ENCODE results near the gene TMEM59.
"Not testable (repeated sequence)": the region's sequence is repeated elsewhere in the genome, so short reads cannot be mapped to it uniquely, and the experiment has no call there.

Gene TMEM59

DNA sequence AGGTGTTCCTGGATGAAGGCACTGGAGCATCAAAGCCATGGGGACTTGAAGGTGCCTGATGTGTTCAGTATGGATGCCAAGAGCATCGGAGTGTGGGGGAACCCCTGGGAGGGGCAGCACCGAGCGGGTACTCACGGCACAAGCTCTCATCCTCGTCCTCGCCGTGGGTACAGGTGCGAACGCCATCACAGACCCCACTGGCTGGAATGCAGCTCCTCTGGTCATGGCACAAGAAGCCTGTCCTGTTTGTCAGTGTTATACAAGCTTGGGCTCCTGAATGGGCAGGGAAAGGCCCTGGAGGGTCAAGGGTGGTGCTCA is 41.0 kb downstream of the TMEM59 start:
- no peak for DNase-seq (ENCODE audit: low read depth)

DNA sequence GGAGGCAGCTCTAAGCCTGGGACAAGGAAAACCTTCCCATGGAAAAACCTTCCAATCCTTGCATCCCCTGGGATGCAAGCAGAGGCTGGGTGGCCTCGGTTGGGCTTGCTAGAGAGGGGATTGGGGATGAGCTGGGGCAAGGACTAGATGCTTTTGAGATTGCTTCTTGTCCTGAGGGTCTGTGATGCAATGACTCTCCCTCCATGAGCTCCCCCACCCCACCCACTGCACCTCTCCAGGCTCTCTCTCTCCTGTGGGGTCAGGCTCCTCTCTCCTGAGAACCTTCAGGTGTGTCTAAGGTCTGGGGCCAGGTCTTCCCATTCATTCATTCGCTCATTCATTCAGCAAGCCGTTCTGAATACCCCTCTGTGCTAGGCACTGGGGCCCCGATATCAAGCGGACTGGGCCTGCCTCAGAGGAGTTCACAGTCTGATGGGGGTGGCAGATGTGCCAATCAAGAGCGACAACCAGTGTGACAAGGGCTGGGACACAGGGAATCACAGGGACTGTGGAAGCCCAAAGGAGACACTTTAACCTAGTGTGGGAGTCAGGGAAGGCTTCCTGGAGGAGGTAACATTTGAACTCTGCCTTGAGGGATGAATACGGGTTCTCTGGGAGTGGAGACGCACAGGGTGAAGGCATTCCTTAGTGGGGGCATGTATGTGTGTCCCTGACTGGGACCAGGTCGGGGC is 41.5 kb downstream of the TMEM59 start:
- DNase-seq (ENCODE audit: low read depth): no peak

DNA sequence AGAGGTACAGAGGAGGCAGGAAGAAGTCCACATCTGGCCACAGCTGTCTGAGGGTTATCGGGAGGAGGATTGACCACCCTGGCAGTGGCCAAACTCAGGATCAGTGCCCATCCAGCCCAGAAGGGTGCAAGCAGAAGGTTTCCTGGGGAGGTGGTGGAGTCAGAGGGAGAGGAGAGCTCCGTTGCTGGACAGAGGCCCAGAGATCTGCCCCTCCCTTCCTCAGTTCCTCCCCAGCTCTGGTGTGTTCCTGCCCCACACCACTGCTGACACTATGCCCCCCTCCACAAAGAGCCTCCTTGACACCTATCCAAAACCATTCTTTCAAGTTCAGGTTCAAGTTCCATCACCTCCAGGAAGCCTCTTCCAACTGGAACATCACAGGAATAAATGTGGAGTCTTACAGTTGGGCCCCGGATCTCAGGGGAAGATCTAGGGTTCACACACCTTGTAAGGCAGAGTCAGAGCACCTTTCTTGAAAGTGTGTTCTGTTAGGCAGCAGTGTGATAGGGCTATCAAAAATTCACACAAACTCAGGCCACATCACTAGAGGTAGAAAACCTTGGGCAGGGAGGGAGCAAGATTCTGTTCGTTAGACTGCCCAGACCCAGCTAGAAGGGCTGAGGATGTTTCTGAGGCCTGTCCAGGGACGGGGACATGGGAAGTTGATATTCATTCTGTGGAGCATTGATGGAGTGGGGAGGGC is 42.4 kb downstream of the TMEM59 start:
- no peak for DNase-seq (ENCODE audit: low read depth)

DNA sequence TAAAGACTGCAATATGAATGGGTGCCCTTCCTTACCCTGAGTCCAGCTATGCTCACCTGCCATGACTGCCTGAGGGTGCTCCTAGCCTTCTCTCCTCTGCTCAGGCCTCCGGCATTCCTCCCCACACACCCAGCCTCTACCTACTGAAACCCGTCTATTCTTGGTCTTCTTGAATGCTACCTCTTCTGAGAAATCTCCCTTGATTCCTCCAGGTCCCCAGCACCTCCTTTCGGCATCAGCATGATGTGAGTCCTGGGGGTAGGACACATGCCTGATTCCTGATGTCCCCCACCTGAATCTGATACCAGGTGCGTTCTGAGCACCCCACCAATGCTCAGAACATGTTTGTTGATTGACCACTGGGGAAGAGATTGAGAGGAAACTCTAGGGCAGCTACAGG is 43.6 kb downstream of the TMEM59 start:
- no peak for DNase-seq (ENCODE audit: low read depth)

DNA sequence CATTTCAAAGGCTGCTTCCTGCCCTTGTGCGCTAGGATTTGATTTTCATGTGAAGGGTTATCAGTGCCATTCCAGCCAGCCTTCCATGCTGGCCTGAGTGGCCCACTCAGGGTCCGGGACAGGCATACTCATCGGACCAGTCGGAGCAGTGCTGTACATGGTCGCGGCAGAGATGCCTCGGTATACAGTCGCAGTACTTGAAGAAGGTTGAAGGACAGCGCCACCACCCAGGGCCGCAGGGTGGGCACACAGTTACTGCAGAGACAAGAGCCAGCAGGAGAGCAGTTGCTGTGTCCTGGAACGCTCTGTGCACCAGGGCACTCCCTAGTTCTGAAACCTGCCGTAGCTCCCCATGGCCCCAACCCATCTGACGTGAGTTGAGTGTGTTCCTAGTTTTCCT is 44.1 kb downstream of the TMEM59 start:
- no peak for DNase-seq (ENCODE audit: low read depth)

DNA sequence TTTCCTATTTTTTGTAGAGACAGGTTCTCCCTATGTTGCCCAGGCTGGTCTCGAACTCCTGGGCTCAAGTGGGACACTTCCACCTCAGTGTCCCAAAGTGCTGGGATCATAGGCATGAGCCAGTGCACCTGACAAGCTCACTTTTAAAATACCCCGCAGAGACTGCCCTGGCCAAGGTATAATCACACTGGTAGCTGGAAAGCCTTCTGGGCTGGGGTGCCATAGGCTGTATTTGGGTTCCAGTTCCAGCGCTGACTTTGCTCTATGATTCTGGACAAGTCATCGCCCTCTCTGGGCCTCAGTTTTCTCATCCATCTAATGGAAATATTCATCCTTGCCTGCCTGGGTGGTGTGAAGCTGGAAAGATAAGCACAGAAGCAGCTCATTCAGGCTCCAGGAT is 45.4 kb downstream of the TMEM59 start:
- no peak for DNase-seq (ENCODE audit: low read depth)

DNA sequence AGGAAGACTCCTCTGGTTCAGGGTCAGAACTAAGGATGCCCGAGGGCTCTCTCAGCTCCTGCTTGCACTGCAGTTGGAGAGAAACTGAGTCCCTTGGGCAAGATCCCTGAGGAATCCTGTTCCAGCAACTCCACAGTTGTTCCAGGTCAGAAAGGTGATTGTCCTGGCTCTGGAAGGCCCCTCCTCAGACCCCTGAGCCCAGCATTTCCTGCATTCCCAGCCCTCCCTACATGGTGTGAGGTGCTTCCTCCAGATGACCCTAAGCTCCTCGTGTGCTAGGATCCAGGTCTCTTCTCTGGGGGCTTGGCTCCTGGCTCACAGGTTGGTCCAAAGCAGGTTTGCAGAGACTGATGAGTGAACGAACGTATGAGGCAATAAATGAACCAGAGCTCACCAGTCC is 46.5 kb downstream of the TMEM59 start:
- DNase-seq (ENCODE audit: low read depth): no peak

DNA sequence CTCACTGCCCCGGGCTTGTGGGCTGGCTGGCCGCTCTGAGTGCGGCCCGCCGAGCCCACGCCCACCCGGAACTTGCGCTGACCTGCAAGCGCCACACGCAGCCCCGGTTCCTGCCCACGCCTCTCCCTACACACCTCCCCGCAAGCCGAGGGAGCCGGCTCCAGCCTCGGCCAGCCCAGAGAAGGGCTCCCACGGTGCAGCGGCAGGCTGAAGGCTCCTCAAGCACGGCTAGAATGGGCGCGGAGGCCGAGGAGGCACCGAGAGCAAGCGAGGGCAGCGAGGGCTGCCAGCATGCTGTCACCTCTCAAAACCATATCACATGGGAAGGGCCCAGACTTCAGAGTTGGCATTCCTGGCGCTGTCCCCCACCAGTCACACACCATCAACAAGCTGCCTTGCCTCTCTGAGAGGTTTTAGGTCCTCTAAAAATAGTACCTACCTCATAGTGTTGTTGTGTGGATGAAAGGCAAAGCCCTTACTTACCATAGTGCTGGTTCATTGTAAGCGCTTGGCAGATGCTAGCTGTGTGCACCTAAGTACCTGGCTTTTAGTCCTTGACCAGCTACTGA is 48.4 kb downstream of the TMEM59 start:
- no peak for DNase-seq (ENCODE audit: low read depth)

DNA sequence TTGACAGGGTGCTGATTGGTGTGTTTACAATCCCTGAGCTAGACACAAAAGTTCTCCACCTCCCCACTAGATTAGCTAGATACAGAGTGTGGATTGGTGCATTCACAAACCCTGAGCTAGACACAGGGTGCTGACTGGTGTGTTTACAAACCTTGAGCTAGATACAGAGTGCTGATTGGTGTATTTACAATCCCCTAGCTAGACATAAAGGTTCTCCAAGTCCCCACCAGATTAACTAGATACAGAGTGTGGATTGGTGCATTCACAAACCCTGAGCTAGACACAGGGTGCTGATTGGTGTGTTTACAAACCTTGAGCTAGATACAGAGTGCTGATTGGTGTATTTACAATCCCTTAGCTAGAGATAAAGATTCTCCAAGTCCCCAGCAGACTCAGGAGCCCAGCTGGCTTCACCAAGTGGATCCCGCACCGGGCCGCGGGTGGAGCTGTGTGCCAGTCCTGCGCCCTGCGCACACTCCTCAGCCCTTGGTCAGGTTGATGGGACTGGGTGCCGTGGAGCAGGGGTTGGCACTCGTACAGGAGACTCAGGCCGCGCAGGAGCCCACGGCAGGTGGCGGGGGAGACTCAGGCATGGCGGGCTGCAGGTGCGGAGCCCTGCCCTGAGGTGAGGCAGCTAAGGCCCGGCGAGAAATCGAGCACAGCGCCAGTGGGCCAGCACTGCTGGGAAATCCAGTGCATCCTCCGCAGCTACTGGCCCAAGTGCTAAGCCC is 49.1 kb downstream of the TMEM59 start:
- DNase-seq (ENCODE audit: low read depth): not testable (repeated sequence)

DNA sequence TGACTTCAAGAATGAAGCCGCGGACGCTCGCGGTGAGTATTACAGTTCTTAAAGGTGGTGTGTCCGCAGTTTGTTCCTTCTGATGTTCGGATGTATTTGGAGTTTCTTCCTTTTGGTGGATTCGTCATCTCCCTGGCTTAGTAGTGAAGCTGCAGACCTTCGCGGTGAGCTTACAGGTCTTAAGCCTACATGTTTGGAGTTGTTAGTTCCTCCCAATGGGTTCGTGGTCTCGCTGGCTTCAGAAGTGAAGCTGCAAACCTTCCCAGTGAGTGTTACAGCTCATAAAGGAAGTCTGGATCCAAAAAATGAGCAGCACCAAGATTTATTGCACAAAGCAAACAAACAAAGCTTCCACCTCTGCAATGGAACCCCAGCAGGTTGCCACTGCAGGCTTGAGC is 49.8 kb downstream of the TMEM59 start:
- no peak for DNase-seq (ENCODE audit: low read depth)

DNA sequence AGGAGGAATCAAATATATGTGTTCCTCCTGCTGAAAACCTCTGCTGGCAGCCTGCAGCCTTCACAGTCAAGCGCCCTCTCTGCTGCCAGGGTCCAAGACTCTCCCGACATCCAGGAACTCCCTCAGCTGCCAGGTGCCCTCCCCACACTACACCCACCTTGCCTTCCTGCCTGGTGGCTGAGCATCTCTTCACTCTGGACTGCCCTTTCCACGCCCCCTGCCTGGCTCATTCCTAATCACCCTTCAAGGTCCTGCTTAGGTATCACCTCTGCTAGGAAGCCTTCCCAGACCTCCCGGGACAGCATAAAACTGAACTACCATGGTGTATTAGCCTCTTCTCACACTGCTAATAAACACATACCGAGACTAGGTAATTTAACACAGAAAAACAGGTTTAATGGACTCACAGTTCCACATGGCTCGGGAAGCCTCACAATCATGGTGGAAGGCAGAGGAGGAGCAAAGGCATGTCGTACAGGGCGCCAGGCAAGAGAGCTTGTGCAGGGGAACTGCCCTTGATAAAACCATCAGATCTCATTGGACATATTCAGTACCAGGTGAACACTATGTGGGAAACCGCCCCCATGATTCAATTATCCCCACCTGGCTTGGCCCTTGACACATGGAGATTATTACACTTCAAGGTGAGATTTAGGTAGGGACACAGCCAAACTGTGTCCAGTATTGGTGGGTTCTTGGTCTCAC is 50.3 kb downstream of the TMEM59 start:
- DNase-seq (ENCODE audit: low read depth): no peak

DNA sequence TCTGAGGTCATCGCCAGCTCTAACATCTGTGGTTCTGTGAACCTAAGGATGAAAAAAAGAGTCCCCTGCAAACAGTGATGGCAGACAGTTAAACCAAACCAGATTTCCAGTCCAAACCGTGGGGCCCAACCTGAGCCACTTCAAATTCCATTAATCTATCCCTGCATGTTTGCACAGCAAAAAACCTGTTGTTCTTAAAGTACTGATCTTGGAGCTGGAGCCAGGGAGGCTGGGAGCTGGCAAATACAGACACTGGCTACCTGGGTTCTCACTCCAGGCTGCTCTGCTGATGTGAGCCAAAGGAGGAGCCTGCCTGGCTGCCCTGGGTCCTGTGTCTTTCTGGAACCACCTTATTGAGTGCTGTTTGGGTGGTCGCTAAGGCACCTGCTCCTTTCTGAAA is 51.4 kb downstream of the TMEM59 start:
- no peak for DNase-seq (ENCODE audit: low read depth)

DNA sequence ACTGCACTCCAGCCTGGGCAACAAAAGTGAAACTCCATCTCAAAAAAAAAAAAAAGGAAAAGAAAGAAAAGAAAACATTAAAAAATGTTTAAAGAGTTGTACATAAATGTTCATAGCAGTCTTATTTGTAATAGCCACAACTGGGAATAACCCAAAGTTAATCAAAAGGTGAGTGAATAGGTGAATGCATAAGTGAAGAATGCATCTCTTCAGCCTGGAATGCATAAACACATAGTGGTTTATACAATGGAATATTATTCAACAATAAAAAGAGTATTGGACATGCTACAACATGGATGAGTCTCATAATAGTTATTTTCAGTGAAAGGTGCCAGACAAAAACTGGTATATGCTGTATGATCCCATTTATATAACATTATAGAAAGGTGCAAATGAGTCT is 53.1 kb downstream of the TMEM59 start:
- no peak for DNase-seq (ENCODE audit: low read depth)

DNA sequence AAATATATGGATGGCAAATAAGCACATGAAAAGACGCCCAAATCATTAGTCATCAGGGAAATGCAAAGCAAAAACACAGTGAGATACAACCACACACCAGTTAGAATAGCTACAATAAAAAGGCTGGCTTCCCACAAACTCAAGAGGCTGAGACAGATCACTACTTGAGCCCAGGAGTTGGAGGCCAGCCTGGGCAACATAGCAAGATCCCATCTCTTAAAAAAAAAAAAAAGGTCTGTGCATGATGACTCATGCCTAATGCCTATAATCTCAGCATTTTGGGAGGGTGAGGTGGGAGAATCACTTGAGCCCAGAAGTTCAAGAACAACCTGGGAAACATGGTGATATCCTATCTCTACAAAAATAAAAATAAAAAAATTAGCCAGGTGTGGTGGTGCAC is 54.8 kb downstream of the TMEM59 start:
- no peak for DNase-seq (ENCODE audit: low read depth)

DNA sequence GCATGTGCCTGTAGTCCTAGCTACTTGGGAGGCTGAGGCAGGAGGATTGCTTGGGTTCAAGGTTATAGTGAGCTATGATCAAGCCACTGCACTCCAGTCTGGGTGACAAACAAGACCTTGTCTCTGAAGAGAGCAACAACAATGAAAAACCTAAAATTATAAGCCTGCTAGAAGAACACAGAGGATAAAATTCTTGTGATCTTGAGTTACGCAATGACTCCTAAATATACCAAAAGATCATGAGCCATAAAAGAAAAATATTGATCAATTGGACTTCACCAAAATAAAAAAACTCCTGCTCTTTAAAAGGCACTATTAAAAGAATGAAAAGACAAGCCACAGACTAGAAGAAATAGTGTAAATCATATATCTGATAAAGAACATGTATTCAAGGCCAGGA is 57.3 kb downstream of the TMEM59 start:
- DNase-seq (ENCODE audit: low read depth): no peak

DNA sequence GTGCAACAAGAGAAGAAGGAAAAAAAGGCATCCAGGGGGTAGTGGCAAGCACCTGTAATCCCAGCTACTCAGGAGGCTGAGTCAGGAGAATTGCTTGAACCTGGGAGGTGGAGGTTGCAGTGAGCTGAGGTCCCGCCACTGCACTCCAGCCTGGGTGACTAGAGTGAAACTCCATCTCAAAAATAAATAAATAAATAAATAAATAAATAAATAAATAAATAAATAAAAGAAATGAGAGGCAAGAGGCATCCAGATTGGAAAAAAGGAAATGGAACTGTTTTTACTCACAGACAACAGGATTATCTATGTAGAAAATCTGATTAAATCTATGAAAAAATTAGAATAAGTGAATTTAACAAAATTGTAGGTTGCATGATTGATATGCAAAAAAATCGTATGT is 58.5 kb downstream of the TMEM59 start:
- DNase-seq (ENCODE audit: low read depth): not testable (repeated sequence)

DNA sequence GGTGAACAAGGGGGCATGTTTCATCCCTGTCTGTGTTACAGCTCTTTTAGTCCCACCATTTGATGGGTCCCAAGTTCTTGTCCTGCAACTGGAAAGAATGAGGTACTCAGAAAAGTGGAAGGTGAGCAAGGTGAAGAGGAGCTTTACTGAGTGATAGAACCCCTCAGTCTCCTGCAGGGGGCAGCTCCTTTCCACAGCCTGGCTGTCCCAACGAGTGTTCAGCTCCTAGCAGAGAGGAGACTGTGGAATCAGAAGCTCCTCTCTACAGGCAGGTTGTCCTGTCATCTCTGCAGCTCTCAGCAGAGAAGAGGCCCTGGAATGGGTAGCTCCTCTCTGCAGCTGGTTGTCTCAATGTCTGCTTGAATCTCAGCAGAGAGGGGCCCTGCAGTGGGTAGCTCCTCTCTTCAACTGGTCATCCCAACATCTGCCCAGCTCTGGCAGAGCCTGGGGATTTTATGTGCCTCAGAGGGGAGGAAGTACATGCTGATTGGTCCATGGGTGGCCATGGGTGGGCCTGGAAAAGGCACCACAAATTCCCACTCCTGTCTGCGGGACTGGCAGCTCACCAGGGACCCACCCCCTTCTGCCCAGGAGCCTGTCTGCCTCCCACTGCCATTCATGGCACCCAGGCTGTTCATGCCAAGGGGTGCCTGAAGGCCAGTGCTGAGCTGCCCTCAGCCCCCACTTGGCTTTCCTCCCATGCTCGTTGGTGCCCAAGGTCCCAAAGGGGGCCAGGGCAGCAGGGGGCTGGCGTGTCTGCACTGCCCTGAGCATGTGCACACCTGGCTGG is 60.7 kb downstream of the TMEM59 start:
- no peak for DNase-seq (ENCODE audit: low read depth)

DNA sequence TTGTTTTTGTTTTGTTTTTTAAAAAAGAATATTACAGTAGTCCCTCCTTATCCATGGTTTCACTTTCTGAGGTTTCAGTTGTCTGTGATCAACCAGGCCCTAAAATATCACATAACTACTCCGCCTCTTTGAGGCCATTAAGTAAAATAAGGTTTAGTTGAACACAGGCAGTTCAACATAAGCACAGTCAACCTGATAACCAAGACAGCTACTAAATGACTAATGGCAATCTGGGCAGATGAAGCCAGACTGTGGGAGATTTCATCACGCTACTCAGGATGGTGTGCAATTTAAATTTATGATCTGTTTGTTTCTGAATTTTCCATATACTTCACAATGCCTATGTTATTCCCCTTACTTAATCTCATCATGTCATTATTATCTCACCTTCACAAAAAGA is 65.1 kb downstream of the TMEM59 start:
- DNase-seq (ENCODE audit: low read depth): no peak

DNA sequence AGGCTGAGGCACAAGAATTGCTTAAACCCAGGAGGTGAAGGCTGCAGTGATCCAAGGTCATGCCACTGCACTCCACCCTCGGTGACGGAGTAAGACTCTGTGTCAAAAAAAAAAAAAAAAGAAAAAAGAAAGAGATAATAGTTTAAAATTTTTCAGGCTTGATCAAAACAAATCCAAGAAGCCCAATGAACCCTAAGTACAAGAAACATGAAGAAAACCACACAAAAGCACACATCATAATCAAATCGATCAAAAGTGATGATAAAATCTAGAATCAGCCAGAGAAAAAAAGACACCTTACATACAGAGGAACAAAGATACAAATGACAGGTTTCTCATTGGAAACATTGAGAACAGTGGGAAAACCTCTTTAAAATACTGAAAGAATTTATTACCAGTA is 66.5 kb downstream of the TMEM59 start:
- no peak for DNase-seq (ENCODE audit: low read depth)

DNA sequence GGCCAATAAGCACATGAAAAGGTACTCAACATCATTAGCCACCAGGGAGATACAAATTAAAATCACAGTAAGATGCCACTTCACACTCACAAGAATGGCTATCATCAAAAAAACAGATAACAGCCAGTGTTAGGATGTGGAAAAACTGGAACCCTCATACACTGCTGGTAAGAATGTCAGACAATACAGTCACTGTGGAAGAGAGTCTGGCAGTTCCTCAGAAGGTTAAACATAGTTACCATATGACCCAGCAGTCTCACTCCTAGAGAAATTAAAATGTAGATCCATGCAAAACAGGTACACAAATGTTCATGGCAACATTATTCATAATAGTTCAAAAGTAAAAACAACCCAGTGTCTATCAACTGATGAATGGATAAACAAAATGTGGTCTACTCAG is 68.3 kb downstream of the TMEM59 start:
- DNase-seq (ENCODE audit: low read depth): no peak

DNA sequence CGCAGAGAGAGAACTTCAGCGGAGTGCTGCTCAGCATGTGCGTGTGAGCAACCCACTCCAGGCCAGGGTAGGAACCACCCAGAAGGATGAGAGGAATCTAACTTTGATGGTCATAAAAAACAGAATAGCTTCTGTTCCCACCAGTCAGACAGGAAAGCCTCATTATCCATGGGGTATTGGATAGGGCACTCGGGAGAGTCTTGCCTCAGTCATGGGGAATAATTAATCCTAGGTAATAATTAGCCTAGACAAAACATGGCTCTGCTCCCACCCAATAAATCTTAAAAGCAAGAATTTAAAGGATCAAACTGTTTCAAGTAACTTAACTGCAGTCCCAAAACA is 70.3 kb downstream of the TMEM59 start:
- DNase-seq (ENCODE audit: low read depth): no peak

Measured in stimulated activated CD8-positive, alpha-beta memory T cell treated with anti-CD3 and anti-CD28 coated beads, Interleukin-15, amount 100 ng/mL, for 1 hour (primary cell).